ENCODE results near the gene MAST1. TPM values are rescaled to one million over a fixed set of nuclear protein-coding genes. Genes with fewer than 3 reads are reported as not detected.

Gene MAST1
- total RNA-seq, 1 experiment from 2014 or later, result 0.91 TPM

DNA sequence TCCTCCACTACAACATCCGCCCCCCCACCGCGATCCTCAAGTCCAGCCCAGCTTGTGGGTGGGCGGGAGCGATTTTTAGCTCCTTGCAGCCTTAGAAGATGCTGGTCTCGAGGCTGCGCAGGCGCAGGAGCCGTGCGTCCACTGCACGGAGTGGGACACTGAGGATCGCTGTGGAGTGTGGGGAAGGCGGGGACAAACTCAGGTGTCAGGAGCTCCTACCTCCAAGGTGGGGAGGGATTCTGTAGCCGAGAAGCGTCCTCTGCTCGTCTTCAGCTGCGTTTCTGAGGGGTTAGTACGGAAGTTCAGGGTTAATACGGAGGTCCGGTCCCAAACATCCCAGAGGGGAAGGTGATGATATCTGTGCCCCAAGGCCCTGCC lies 3.8 kb upstream of the MAST1 start, which contains the start of gene RTBDN:
RTBDN (minus strand) TSS at position 14 of the 378 bp plus-strand sequence. CDS start 4,600 bp downstream, outside the sequence.
- peaks cover 11% of the 10 kb centered on the region for H3K36me3 Mint-ChIP-seq (ENCODE audit: insufficient read depth, unreplicated experiment)
- CTCF ChIA-PET, result interaction anchor here (0.6 kb wide), 1 partner anchor 34 kb away, joined by 3 read pairs; no protein-coding TSS in a partner anchor
- H3K9me3 ChIP-seq, result no peaks in the 10 kb centered on the region
- H3K36me3 ChIP-seq (ENCODE audit: control insufficient read depth, insufficient read depth, low read length), result no peaks in the 10 kb centered on the region
- H3K4me3 ChIP-seq (ENCODE audit: low read depth, low read length), result peak within 1 kb of the TSS; percentile 66
- peaks cover 20% of the 10 kb centered on the region for H3K27me3 Mint-ChIP-seq (ENCODE audit: insufficient read depth, unreplicated experiment)
- no peaks in the 10 kb centered on the region for H3K9me3 Mint-ChIP-seq (ENCODE audit: unreplicated experiment)
- no peak for DNase-seq
- no peak within 1 kb of the TSS for H3K27ac Mint-ChIP-seq (ENCODE audit: unreplicated experiment)
- peaks cover 14% of the 10 kb centered on the region for H3K4me1 Mint-ChIP-seq (ENCODE audit: low read depth, unreplicated experiment)
- TF ChIP-seq, protein P1, sequence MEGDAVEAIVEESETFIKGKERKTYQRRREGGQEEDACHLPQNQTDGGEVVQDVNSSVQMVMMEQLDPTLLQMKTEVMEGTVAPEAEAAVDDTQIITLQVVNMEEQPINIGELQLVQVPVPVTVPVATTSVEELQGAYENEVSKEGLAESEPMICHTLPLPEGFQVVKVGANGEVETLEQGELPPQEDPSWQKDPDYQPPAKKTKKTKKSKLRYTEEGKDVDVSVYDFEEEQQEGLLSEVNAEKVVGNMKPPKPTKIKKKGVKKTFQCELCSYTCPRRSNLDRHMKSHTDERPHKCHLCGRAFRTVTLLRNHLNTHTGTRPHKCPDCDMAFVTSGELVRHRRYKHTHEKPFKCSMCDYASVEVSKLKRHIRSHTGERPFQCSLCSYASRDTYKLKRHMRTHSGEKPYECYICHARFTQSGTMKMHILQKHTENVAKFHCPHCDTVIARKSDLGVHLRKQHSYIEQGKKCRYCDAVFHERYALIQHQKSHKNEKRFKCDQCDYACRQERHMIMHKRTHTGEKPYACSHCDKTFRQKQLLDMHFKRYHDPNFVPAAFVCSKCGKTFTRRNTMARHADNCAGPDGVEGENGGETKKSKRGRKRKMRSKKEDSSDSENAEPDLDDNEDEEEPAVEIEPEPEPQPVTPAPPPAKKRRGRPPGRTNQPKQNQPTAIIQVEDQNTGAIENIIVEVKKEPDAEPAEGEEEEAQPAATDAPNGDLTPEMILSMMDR (IDR thresholded peaks at IDR 0.05; ENCODE audit: insufficient read depth in 1 of 2, low read depth in 1 of 2, low read length in 1 of 2, severe bottlenecking in 1 of 2, unreplicated experiment in 1 of 2), result no peak
- peaks cover 16% of the 10 kb centered on the region for H3K4me1 ChIP-seq
- POLR2A ChIA-PET, result no interaction called here
- peak within 1 kb of the TSS; percentile 63 for H3K4me3 Mint-ChIP-seq (ENCODE audit: unreplicated experiment)
- no peaks in the 10 kb centered on the region for H3K27me3 ChIP-seq (replicated peaks; ENCODE audit: control insufficient read depth, insufficient read depth, low read length)
- intact Hi-C loops (cut with micrococcal nuclease; ENCODE audit: unreplicated experiment), result no loop called here
- no TSS peak for BruUV-seq (replicated peaks)

DNA sequence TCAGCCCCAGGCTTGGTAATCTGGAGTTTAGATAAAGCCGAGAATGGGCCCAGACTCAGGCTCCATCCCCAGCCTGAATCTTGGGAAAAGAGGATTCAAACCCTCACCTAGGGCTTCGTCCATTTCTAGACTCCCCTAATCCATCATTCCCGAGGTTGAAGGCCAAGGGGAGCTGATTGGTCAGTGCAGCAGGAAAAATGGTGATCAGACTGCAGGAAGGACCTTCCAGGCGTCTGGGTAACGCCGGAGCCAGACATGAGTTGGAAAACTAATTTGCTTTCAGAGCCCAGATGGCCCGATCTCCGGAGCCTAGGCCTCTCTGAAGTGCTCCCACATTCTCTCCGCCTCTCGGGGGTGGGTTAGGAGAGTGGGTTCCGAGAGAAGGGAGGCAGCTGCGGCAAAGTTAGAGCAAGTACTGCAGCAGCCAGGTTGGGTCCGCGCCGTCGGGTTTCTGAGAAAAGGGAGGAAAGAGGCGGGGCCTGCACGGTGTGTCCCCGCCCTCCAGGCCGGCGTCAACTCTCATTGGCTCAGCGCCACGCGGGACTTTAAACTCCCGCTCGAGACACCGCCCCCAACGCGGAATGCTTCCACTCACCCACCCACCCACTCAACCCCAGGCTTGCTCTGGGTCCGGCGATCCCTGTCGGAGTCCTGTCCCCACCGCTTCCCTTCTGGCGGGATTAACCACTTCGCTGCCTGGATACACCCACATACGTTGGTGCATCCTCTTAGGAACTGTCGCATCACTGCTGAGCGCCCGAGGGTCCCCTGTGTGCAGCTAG lies 3.1 kb upstream of the MAST1 start:
- Histone ChIP-seq H3K4me1 (peaks cover 16% of the 10 kb centered on the region), H3K36me3 (ENCODE audit: control insufficient read depth, insufficient read depth, low read length) (no peaks in the 10 kb centered on the region), H3K9me3 (no peaks in the 10 kb centered on the region), H3K27me3 (replicated peaks; ENCODE audit: control insufficient read depth, insufficient read depth, low read length) (no peaks in the 10 kb centered on the region), H3K4me3 (ENCODE audit: low read depth, low read length) (no peak overlapping the region)
- peaks cover 14% of the 10 kb centered on the region for H3K4me1 Mint-ChIP-seq (ENCODE audit: low read depth, unreplicated experiment)
- H3K27ac Mint-ChIP-seq (ENCODE audit: unreplicated experiment), result no peak overlapping the region
- peaks cover 11% of the 10 kb centered on the region for H3K36me3 Mint-ChIP-seq (ENCODE audit: insufficient read depth, unreplicated experiment)
- ChIA-PET POLR2A (no interaction called here), CTCF (no interaction called here)
- TF ChIP-seq, protein P1 (IDR thresholded peaks at IDR 0.05; ENCODE audit: insufficient read depth in 1 of 2, low read depth in 1 of 2, low read length in 1 of 2, severe bottlenecking in 1 of 2, unreplicated experiment in 1 of 2), result no peak
- H3K4me3 Mint-ChIP-seq (ENCODE audit: unreplicated experiment), result peak overlapping the region; percentile 63
- intact Hi-C loops (cut with micrococcal nuclease; ENCODE audit: unreplicated experiment), result loop anchor here (5.0 kb wide), 1 partner anchor 33 kb away; the partner anchor contains the start of genes PRDX2 and THSD8
- DNase-seq, result peak; percentile 42 to 52
- no TSS peak for BruUV-seq (replicated peaks)
- no peaks in the 10 kb centered on the region for H3K9me3 Mint-ChIP-seq (ENCODE audit: unreplicated experiment)
- peaks cover 21% of the 10 kb centered on the region for H3K27me3 Mint-ChIP-seq (ENCODE audit: insufficient read depth, unreplicated experiment)

DNA sequence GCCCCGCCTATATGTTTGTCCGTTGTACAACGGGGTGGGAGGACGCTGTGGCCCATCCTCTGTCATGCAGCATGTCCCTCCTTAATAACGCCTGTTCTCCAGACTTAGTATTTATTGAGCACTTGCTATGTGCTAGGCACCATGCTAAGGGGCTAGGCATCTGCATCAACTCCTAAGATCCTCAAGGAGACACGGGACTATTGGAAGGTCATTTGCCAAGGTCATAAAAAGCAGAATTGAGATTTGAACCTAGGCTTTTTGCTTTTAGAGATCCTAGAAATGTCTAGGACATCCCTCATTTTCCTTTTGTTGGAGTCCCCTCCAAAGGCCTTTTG lies 1.8 kb upstream of the MAST1 start:
- H3K4me3 ChIP-seq (ENCODE audit: low read depth, low read length), result no peak overlapping the region
- no TSS peak for BruUV-seq (replicated peaks)
- TF ChIP-seq, protein P1 (IDR thresholded peaks at IDR 0.05; ENCODE audit: insufficient read depth in 1 of 2, low read depth in 1 of 2, low read length in 1 of 2, severe bottlenecking in 1 of 2, unreplicated experiment in 1 of 2), result no peak
- Mint-ChIP-seq H3K9me3 (ENCODE audit: unreplicated experiment) (no peaks in the 10 kb centered on the region), H3K27ac (ENCODE audit: unreplicated experiment) (no peak overlapping the region), H3K27me3 (ENCODE audit: insufficient read depth, unreplicated experiment) (peaks cover 18% of the 10 kb centered on the region), H3K4me1 (ENCODE audit: low read depth, unreplicated experiment) (peaks cover 14% of the 10 kb centered on the region), H3K4me3 (ENCODE audit: unreplicated experiment) (peak overlapping the region; percentile 63), H3K36me3 (ENCODE audit: insufficient read depth, unreplicated experiment) (peaks cover 11% of the 10 kb centered on the region)
- DNase-seq, result no peak
- H3K4me1 ChIP-seq, result peaks cover 18% of the 10 kb centered on the region
- no peaks in the 10 kb centered on the region for H3K9me3 ChIP-seq
- intact Hi-C loops (cut with micrococcal nuclease; ENCODE audit: unreplicated experiment), result loop anchor here (5.0 kb wide), 1 partner anchor 34 kb away; the partner anchor contains the start of genes PRDX2 and THSD8
- H3K27me3 ChIP-seq (replicated peaks; ENCODE audit: control insufficient read depth, insufficient read depth, low read length), result no peaks in the 10 kb centered on the region
- CTCF ChIA-PET, result no interaction called here
- POLR2A ChIA-PET, result no interaction called here
- H3K36me3 ChIP-seq (ENCODE audit: control insufficient read depth, insufficient read depth, low read length), result no peaks in the 10 kb centered on the region
